H9 (cell line): ENCODE data around the gene KDM2B. TPM values are rescaled to one million over a fixed set of nuclear protein-coding genes. Genes with fewer than 3 reads are reported as not detected.

Experiments used
- DNase-seq: peaks from one replicate; pipeline ENCODE4 v3.0.0-alpha.2; 2017
- H2AFZ ChIP-seq: one replicate; pipeline ENCODE4 v1.6.1; 2013; ENCODE audit warnings: mild to moderate bottlenecking, low read length, control low read depth, moderate library complexity
- H2AK5ac ChIP-seq: 2 replicates; pipeline ENCODE4 v1.6.1; 2013; ENCODE audit warnings: low read length, control low read depth, mixed read lengths; ENCODE audit not compliant: insufficient read length
- H2BK120ac ChIP-seq: one replicate; pipeline ENCODE4 v1.6.1; 2013; ENCODE audit warnings: low read depth, mild to moderate bottlenecking, low read length, control low read depth, inconsistent platforms; ENCODE audit not compliant: poor library complexity, severe bottlenecking
- H2BK12ac ChIP-seq: 2 replicates; pipeline ENCODE4 v1.6.1; 2013; ENCODE audit warnings: low read length, control low read depth, mixed read lengths, low read depth; ENCODE audit not compliant: insufficient read length
- H2BK15ac ChIP-seq: 2 replicates; pipeline ENCODE4 v1.6.1; 2013; ENCODE audit warnings: low read depth, low read length, control low read depth
- H2BK20ac ChIP-seq: one replicate; pipeline ENCODE4 v1.6.1; 2013; ENCODE audit warnings: low read depth, mild to moderate bottlenecking, low read length, control low read depth, inconsistent platforms; ENCODE audit not compliant: poor library complexity, severe bottlenecking
- H2BK5ac ChIP-seq: 2 replicates; pipeline ENCODE4 v1.6.1; 2013; ENCODE audit warnings: low read length, control low read depth, mixed read lengths; ENCODE audit not compliant: insufficient read length
- H3K14ac ChIP-seq: 2 replicates; pipeline ENCODE4 v1.6.1; 2013; ENCODE audit warnings: low read length, control low read depth; ENCODE audit not compliant: insufficient read depth
- H3K18ac ChIP-seq: 2 replicates; pipeline ENCODE4 v1.6.1; 2013; ENCODE audit warnings: low read depth, mild to moderate bottlenecking, mixed read lengths, low read length, control low read depth; ENCODE audit not compliant: insufficient read length
- H3K23ac ChIP-seq: 2 replicates; pipeline ENCODE4 v1.6.1; 2013; ENCODE audit warnings: low read length, control low read depth, mixed read lengths, low read depth; ENCODE audit not compliant: insufficient read length
- H3K23me2 ChIP-seq: 2 replicates; pipeline ENCODE4 v1.6.1; 2013; ENCODE audit warnings: low read depth, mild to moderate bottlenecking, mixed read lengths, low read length, control low read depth; ENCODE audit not compliant: insufficient read length, poor library complexity, severe bottlenecking
- H3K27ac ChIP-seq: 2 replicates; pipeline ENCODE4 v1.5.1; 2013; ENCODE audit warnings: low read length, control low read depth, mixed read lengths, low read depth; ENCODE audit not compliant: insufficient read length
- H3K27me3 ChIP-seq: 2 replicates; pipeline ENCODE4 v1.6.1; 2013; ENCODE audit warnings: low read length, control low read depth, inconsistent platforms; ENCODE audit not compliant: insufficient read depth
- H3K4ac ChIP-seq: 2 replicates; pipeline ENCODE4 v1.6.1; 2013; ENCODE audit warnings: low read depth, mild to moderate bottlenecking, control low read depth, inconsistent platforms, low read length, moderate library complexity
- H3K4me1 ChIP-seq: 2 replicates; pipeline ENCODE4 v1.6.1; 2013; ENCODE audit warnings: low read length, control low read depth, inconsistent platforms; ENCODE audit not compliant: insufficient read depth
- H3K4me2 ChIP-seq: 2 replicates; pipeline ENCODE4 v1.6.1; 2013; ENCODE audit warnings: low read length, control low read depth, mixed read lengths; ENCODE audit not compliant: insufficient read length, insufficient read depth
- H3K56ac ChIP-seq: 2 replicates; pipeline ENCODE4 v1.6.1; 2013; ENCODE audit warnings: low read depth, mild to moderate bottlenecking, mixed read lengths, low read length, control low read depth; ENCODE audit not compliant: insufficient read length
- H3K79me1 ChIP-seq: 2 replicates; pipeline ENCODE4 v1.6.1; 2013; ENCODE audit warnings: low read depth, mild to moderate bottlenecking, moderate library complexity, low read length, control low read depth, inconsistent platforms; ENCODE audit not compliant: insufficient read depth, poor library complexity, severe bottlenecking
- H3K79me2 ChIP-seq: 2 replicates; pipeline ENCODE4 v1.6.1; 2013; ENCODE audit warnings: low read length, control low read depth, inconsistent platforms; ENCODE audit not compliant: insufficient read depth
- H3K9ac ChIP-seq: 2 replicates; pipeline ENCODE4 v1.6.1; 2013; ENCODE audit warnings: low read length, control low read depth, mixed read lengths; ENCODE audit not compliant: insufficient read length; ENCODE audit errors: extremely low read depth
- H3K9me3 ChIP-seq: one replicate; pipeline ENCODE4 v1.6.1; 2013; ENCODE audit warnings: low read depth, low read length, inconsistent platforms; ENCODE audit not compliant: control insufficient read depth
- H3T11ph ChIP-seq: one replicate; pipeline ENCODE4 v1.6.1; 2013; ENCODE audit warnings: mild to moderate bottlenecking, low read length, control low read depth, inconsistent platforms
- H4K20me1 ChIP-seq: one replicate; pipeline ENCODE4 v1.6.1; 2013; ENCODE audit not compliant: control insufficient read depth, insufficient read length, insufficient read depth
- H4K5ac ChIP-seq: 2 replicates; pipeline ENCODE4 v1.6.1; 2013; ENCODE audit warnings: low read depth, mild to moderate bottlenecking, mixed read lengths, low read length, control low read depth; ENCODE audit not compliant: insufficient read length
- H4K8ac ChIP-seq: replicated peaks from 2 replicates; pipeline ENCODE4 v1.6.1; 2013; ENCODE audit warnings: low read length, control low read depth, mixed read lengths, low read depth; ENCODE audit not compliant: insufficient read length
- H4K91ac ChIP-seq: 2 replicates; pipeline ENCODE4 v1.6.1; 2013; ENCODE audit warnings: low read depth, mild to moderate bottlenecking, moderate library complexity, mixed read lengths, low read length, control low read depth; ENCODE audit not compliant: insufficient read length
- H3K27ac Mint-ChIP-seq, 3 experiments: 2 replicates in 2 of 3; 3 replicates in 1 of 3; pipeline ENCODE4 v1.8.0; 2020 to 2021; ENCODE audit warnings: mixed read lengths in 3 of 3, mild to moderate bottlenecking in 1 of 3, moderate library complexity in 1 of 3
- H3K27me3 Mint-ChIP-seq: 2 replicates; pipeline ENCODE4 v1.8.0; 2021; ENCODE audit warnings: low read depth, mild to moderate bottlenecking, moderate library complexity, mixed read lengths
- H3K36me3 Mint-ChIP-seq, 3 experiments: 2 replicates in 2 of 3; 3 replicates in 1 of 3; pipeline ENCODE4 v1.8.0; 2020 to 2021; ENCODE audit warnings: low read depth in 3 of 3, mixed read lengths in 3 of 3; ENCODE audit not compliant: insufficient read depth in 1 of 3
- H3K4me1 Mint-ChIP-seq, 2 experiments: 2 replicates each; pipeline ENCODE4 v1.8.0; 2020; ENCODE audit warnings: mixed read lengths in 2 of 2
- H3K4me3 Mint-ChIP-seq, 2 experiments: 2 replicates in 1 of 2; 3 replicates in 1 of 2; pipeline ENCODE4 v1.8.0; 2020 to 2021; ENCODE audit warnings: mild to moderate bottlenecking in 2 of 2, mixed read lengths in 2 of 2, moderate library complexity in 1 of 2
- H3K9me3 Mint-ChIP-seq, 2 experiments: 2 replicates in 1 of 2; 3 replicates in 1 of 2; pipeline ENCODE4 v1.8.0; 2020; ENCODE audit warnings: mild to moderate bottlenecking in 2 of 2, mixed read lengths in 2 of 2, moderate library complexity in 1 of 2
- CTCF ChIP-seq: fragments of 200-600 bp; sonication (generic); conservative IDR thresholded peaks from 3 replicates; pipeline ENCODE4 v1.8.0; 2021; ENCODE audit warnings: antibody characterized with exemption, mild to moderate bottlenecking
- WGBS: extraction: QIAGEN DNeasy Blood & Tissue Kit; methylation state at CpG from one replicate; pipeline ENCODE4 v1.1.7; 2013; ENCODE audit warnings: missing lambda C conversion rate, low lambda C conversion rate, mixed read lengths; ENCODE audit not compliant: insufficient read length; ENCODE audit errors: extremely low coverage; 5-methylcytosine and 5-hydroxymethylcytosine counted together
- total RNA-seq: library from RNA; stranded (reverse); gene quantifications from 2 replicates; pipeline ENCODE4 v1.2.1, GENCODE V29; 2021

The KDM2B gene
- total RNA-seq, 1 experiment from 2014 or later = 143 TPM

GRCh38 chr12:121443193-121443870 lies 137.5 kb downstream of the KDM2B start:
- Histone ChIP-seq H3K4ac (no peak overlapping the region), H4K8ac (no peak overlapping the region), H2BK20ac (no peak overlapping the region), H4K5ac (no peak overlapping the region), H2BK120ac (no peak overlapping the region), H3K27ac (no peak overlapping the region), H3K79me1 (peaks cover 7% of the 10 kb centered on the region), H2BK15ac (no peak overlapping the region), H2AFZ (no peak overlapping the region), H3K79me2 (no peaks in the 10 kb centered on the region), H3K14ac (no peak overlapping the region), H3K23me2 (no peaks in the 10 kb centered on the region), H3K9me3 (no peaks in the 10 kb centered on the region), H4K91ac (no peak overlapping the region), H3K4me2 (no peak overlapping the region), H2BK12ac (no peak overlapping the region), H3K56ac (no peak overlapping the region), H2BK5ac (no peak overlapping the region), H4K20me1 (peaks cover 3% of the 10 kb centered on the region), H3K18ac (no peak overlapping the region), H3K23ac (no peak overlapping the region), H3K4me1 (no peaks in the 10 kb centered on the region), H3K27me3 (no peaks in the 10 kb centered on the region), H2AK5ac (no peak overlapping the region), H3K9ac (no peak overlapping the region), H3T11ph (no peak overlapping the region)
- H3K4me1 Mint-ChIP-seq = peaks cover 2 to 15% of the 10 kb centered on the region in 2 experiments; a peak in 2 of 4 replicates
- peak overlapping the region; percentile 8 to 94 (median 86); a peak in 5 of 7 replicates for H3K27ac Mint-ChIP-seq
- H3K27me3 Mint-ChIP-seq = peaks cover 1% of the 10 kb centered on the region; the same call in 1 of the 2 replicates
- no peak overlapping the region for H3K4me3 Mint-ChIP-seq
- DNase-seq = peak; percentile 94
- H3K9me3 Mint-ChIP-seq = no peaks in the 10 kb centered on the region
- H3K36me3 Mint-ChIP-seq = peaks cover 31 to 68% (median 63%) of the 10 kb centered on the region in 3 experiments
- TF ChIP-seq CTCF = peak; percentile 91
- WGBS = no CpG with 5 or more reads among the region's 20 CpGs
